HG03025 (cell line): ENCODE results near the gene KRTCAP3.
A peak's percentile ranks its signal among the peaks of the same experiment; 100 is the strongest.
"Not testable (repeated sequence)": the region's sequence is repeated elsewhere in the genome, so short reads cannot be mapped to it uniquely, and the experiment has no call there.

ENCODE experiments used
- ATAC-seq: cut with Tn5 transposase; IDR thresholded peaks from one replicate; pipeline ENCODE4 v1.9.1; 2021; ENCODE audit warnings: mild to moderate bottlenecking, moderate library complexity; ENCODE audit not compliant: unreplicated experiment, low FRiP score

KRTCAP3 gene

DNA sequence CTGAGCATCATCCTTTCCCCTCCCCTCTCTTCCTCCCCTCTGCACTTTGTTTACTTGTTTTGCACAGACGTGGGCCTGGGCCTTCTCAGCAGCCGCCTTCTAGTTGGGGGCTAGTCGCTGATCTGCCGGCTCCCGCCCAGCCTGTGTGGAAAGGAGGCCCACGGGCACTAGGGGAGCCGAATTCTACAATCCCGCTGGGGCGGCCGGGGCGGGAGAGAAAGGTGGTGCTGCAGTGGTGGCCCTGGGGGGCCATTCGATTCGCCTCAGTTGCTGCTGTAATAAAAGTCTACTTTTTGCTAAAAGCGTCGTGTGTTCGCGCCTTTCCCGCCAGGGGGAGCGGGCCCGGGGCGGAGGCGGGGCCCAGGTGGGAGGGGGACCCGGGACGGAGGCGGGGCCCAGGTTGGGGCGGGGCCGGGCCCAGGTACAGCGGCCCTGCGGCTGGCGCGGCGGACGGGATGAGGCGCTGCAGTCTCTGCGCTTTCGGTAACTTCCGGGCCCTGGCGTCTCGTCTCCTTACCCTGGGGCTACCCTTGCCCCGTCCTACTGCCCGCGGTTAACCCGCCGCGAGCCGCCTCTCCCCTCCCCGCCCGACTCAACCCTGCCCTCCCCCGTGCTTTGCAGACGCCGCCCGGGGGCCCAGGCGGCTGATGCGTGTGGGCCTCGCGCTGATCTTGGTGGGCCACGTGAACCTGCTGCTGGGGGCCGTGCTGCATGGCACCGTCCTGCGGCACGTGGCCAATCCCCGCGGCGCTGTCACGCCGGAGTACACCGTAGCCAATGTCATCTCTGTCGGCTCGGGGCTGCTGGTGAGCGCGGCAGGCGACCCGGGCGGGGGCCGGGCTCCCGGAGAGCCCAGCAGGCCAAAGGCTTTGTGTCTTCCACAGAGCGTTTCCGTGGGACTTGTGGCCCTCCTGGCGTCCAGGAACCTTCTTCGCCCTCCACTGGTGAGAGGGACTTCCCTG lies at the start of gene KRTCAP3:
Gene KRTCAP3, plus strand, starts transcription at position 424 of the 962 bp plus-strand sequence. Its CDS starts 32 bp downstream, at position 456.
- ATAC-seq: no peak

GRCh38 chr2:27393225-27393624 lies 49.0 kb upstream of the KRTCAP3 start:
- ATAC-seq: no peak

- ATAC-seq: no peak
Observed at GRCh38 chr2:27398962-27399361, 43.2 kb upstream of the KRTCAP3 start.

- ATAC-seq: no peak
Observed at GRCh38 chr2:27400348-27401135, 41.6 kb upstream of the KRTCAP3 start.

- no peak for ATAC-seq
Observed at GRCh38 chr2:27407798-27408491, 34.2 kb upstream of the KRTCAP3 start.

GRCh38 chr2:27408601-27409320 lies 33.4 kb upstream of the KRTCAP3 start:
- peak; percentile 32 for ATAC-seq

DNA sequence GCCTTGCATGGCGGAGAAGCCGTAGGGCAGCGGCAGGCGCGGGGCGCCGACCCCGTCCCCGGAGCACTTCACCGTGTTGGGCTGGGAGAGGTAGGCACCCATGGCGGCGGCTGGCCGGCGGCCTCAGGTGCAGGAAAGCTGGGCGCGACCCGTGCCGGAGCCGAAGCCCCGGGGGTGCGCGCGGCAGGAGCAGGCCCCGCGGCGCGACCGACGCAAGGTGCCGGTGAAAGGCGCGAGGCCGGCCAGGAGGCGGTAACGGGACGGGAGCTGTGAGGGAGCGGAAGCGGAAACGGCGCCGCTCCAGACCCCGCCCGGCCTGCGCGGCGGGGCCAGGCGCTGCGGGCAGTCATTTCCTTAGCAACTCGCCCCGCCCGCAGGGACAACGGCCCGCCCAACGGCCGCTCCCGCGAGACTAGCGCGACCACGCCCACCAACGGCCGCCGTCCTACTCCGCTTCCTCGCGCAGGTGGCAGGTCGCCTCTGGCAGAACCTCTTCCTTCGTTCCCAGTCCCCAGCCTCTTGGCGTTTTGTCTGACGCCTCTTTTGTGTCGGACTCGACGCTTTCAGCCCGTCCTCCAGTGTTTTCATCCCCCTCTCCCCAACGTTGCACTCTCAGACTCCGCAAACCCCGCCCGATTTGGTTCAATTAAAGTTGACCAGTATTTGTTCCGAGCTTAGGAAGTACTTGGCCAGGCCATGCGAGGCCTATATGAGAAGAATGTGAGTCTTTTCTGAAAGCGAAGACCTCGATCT lies 32.7 kb upstream of the KRTCAP3 start, which contains the start of gene PPM1G:
Gene PPM1G, minus strand, starts transcription at position 271 of the 753 bp plus-strand sequence. Its CDS starts 169 bp downstream, at position 102.
- peak; percentile 80 for ATAC-seq

- ATAC-seq: no peak
Observed at GRCh38 chr2:27412419-27413152, 29.6 kb upstream of the KRTCAP3 start.

GRCh38 chr2:27416151-27416550 lies 26.0 kb upstream of the KRTCAP3 start:
- no peak for ATAC-seq

GRCh38 chr2:27420996-27421395 lies 21.2 kb upstream of the KRTCAP3 start:
- no peak for ATAC-seq

DNA sequence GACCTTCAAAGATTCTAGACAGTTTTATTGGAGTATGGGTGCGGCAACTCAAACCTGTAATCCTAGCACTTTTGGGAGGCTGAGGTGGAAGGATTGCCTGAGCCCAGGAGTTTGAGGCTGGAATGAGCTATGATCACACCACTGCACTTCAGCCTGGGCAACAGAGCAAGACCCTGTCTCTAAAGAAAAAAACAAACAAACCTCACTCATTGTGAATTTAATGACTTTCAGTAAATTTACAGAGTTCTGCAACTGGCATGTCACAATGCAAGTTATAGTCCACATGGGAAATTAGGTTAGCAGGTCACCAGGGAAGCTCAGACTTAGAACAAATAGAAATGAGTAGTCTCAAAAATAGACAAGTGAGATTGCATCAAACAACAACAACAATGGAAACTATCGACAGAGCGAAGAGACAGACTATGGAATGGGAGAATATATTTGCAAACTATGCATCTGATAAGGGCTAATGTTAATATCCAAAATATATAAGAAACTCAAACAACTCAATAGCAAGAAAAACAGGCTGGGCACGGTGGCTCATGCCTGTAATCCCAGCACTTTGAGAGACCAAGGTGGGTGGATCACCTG lies 20.4 kb upstream of the KRTCAP3 start:
- ATAC-seq: no peak

DNA sequence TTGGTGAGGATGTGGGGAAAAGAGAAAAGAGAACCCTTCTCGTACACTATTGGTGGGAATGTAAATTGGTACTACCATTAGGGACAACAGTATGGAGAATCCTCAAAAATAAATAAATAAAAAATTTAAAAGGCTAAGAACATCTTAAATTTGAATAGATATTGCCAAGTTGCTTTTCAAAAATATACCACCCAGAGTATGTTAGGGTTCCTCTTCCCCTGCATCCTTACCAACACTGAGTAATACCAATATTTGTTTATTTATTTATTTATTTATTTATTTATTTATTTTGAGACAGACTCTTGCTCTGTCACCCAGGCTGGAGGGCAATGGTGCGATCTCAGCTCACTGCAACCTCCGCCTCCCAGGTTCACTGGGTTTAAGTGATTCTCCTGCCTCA lies 19.2 kb upstream of the KRTCAP3 start:
- no peak for ATAC-seq

DNA sequence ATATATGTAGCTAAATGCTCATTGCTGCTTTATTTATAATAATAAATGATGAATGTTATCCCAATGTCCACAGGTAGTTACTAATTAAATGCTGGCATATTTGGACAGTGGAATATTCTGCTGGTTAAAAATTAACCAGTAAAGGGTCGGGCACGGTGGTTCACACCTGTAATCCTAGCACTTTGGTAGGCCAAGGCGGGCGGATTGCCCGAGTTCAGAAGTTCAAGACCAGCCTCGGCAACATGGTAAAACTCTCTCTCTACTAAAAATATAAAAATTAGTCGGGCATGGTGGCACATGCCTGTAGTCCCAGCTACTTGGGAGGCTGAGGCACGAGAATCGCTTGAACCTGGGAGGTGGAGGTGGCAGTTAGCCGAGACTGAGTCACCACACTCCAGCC lies 17.1 kb upstream of the KRTCAP3 start:
- ATAC-seq: not testable (repeated sequence)

GRCh38 chr2:27427863-27428212 lies 14.3 kb upstream of the KRTCAP3 start:
- ATAC-seq: no peak

- ATAC-seq: peak; percentile 89
Observed at GRCh38 chr2:27428213-27428977, 13.8 kb upstream of the KRTCAP3 start, which contains the start of gene NRBP1. Gene NRBP1 (plus strand): TSS chr2:27428631. CDS start chr2:27433274, 4,643 bp downstream.

- ATAC-seq: peak; percentile 66
Observed at GRCh38 chr2:27428978-27429541, 13.1 kb upstream of the KRTCAP3 start.

DNA sequence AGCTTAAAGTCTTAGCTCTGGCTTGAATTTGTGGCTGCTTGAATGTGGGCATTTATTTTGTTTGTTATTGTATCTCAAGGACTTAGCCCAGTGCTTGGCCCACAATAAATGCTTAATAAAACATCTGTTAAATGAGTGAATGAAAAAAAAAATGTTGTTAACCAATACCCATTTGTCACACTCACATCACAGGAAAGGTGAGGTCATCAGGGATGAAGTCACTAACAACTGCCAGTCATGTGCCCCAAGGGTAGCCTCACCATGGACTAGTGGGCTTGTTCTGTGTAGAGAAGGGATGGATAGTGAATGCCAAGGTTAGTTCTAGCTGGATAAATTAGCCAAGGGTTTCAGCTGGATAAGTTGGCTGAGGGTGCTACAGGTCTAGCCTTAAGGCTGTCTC lies 10.8 kb upstream of the KRTCAP3 start:
- no peak for ATAC-seq
